Smooth muscle cell (in vitro differentiated cells): ENCODE data around the gene LYVE1. TPM values are rescaled to one million over a fixed set of nuclear protein-coding genes. Genes with fewer than 3 reads are reported as not detected.

Experiments used
- DNase-seq: peaks from one replicate; lab custom pipeline; 2025; ENCODE audit not compliant: unreplicated experiment; lab: John Stamatoyannopoulos, UW
- H2AFZ ChIP-seq: fragments of 200-600 bp; sonication (generic); 2 replicates; pipeline ENCODE4 v1.6.0; 2016; ENCODE audit warnings: antibody characterized with exemption, low read depth, mild to moderate bottlenecking
- H3F3A ChIP-seq: fragments of 200-600 bp; sonication (generic); 2 replicates; pipeline ENCODE4 v1.6.0; 2017; ENCODE audit warnings: antibody characterized with exemption, low read depth
- H3K27ac ChIP-seq: fragments of 200-600 bp; sonication (generic); 2 replicates; pipeline ENCODE4 v1.5.1; 2016; ENCODE audit warnings: low read depth, mild to moderate bottlenecking
- H3K27me3 ChIP-seq: fragments of 200-600 bp; sonication (generic); 2 replicates; pipeline ENCODE4 v1.6.1; 2016; ENCODE audit warnings: low read depth, mild to moderate bottlenecking
- H3K36me3 ChIP-seq: fragments of 200-600 bp; sonication (generic); 2 replicates; pipeline ENCODE4 v1.5.1; 2016; ENCODE audit warnings: low read depth
- H3K4me1 ChIP-seq: fragments of 200-600 bp; sonication (generic); 2 replicates; pipeline ENCODE4 v1.5.1; 2016; ENCODE audit warnings: low read depth
- H3K4me2 ChIP-seq: fragments of 200-600 bp; sonication (generic); 2 replicates; pipeline ENCODE4 v1.6.0; 2016; ENCODE audit warnings: mild to moderate bottlenecking
- H3K4me3 ChIP-seq: fragments of 200-600 bp; sonication (generic); 2 replicates; pipeline ENCODE4 v1.5.1; 2016; ENCODE audit warnings: mild to moderate bottlenecking
- H3K79me2 ChIP-seq: fragments of 200-600 bp; sonication (generic); 2 replicates; pipeline ENCODE4 v1.6.0; 2016; ENCODE audit warnings: low read depth, mild to moderate bottlenecking
- H3K9ac ChIP-seq: fragments of 200-600 bp; sonication (generic); 2 replicates; pipeline ENCODE4 v1.6.0; 2016; ENCODE audit warnings: low read depth
- H3K9me3 ChIP-seq: fragments of 200-600 bp; sonication (generic); replicated peaks from 2 replicates; pipeline ENCODE4 v1.5.1; 2016; ENCODE audit warnings: low read depth
- H4K20me1 ChIP-seq: fragments of 200-600 bp; sonication (generic); 2 replicates; pipeline ENCODE4 v1.6.0; 2016; ENCODE audit warnings: low read depth
- WGBS: methylation state at CpG from one replicate; pipeline ENCODE4 v1.1.7; 2016; ENCODE audit warnings: low lambda C conversion rate; 5-methylcytosine and 5-hydroxymethylcytosine counted together
- polyA plus RNA-seq: library from polyadenylated mRNA; unstranded; fragments of >200 nt; fragmentation: Nextera tagmentation; extraction: Ambion mirVana; gene quantifications from 2 replicates; pipeline ENCODE4 v1.2.1, GENCODE V29; 2016
- total RNA-seq: library from RNA; depleted of rRNA; stranded (reverse); fragments of >200 nt; gene quantifications from 2 replicates; pipeline ENCODE4 v1.2.3, GENCODE V29; 2014
- TF ChIP-seq, protein P1 (sequence below): fragments of 200-600 bp; sonication (generic); IDR thresholded peaks from 2 replicates; pipeline ENCODE4 v1.5.1; 2017; ENCODE audit warnings: borderline replicate concordance, mild to moderate bottlenecking, antibody characterized with exemption; ENCODE audit not compliant: insufficient read depth, poor library complexity, severe bottlenecking

LYVE1 gene
- total and polyA plus RNA-seq, 2 experiments from 2014 or later = not detected

GRCh38 chr11:10561043-10561818 lies 7.2 kb downstream of the LYVE1 start:
- H3K4me3 ChIP-seq = no peak overlapping the region
- no peak overlapping the region for H3K9ac ChIP-seq
- H3F3A ChIP-seq = no peaks in the 10 kb centered on the region
- H3K4me2 ChIP-seq = no peak overlapping the region
- H3K9me3 ChIP-seq = no peaks in the 10 kb centered on the region
- peaks cover 10% of the 10 kb centered on the region for H3K27me3 ChIP-seq
- no peaks in the 10 kb centered on the region for H3K36me3 ChIP-seq
- H3K79me2 ChIP-seq = no peaks in the 10 kb centered on the region
- DNase-seq = no peak
- 91% methylated on average over 3 of the region's 3 CpGs for WGBS
- H2AFZ ChIP-seq = no peak overlapping the region
- no peaks in the 10 kb centered on the region for H3K4me1 ChIP-seq
- TF ChIP-seq, protein P1, sequence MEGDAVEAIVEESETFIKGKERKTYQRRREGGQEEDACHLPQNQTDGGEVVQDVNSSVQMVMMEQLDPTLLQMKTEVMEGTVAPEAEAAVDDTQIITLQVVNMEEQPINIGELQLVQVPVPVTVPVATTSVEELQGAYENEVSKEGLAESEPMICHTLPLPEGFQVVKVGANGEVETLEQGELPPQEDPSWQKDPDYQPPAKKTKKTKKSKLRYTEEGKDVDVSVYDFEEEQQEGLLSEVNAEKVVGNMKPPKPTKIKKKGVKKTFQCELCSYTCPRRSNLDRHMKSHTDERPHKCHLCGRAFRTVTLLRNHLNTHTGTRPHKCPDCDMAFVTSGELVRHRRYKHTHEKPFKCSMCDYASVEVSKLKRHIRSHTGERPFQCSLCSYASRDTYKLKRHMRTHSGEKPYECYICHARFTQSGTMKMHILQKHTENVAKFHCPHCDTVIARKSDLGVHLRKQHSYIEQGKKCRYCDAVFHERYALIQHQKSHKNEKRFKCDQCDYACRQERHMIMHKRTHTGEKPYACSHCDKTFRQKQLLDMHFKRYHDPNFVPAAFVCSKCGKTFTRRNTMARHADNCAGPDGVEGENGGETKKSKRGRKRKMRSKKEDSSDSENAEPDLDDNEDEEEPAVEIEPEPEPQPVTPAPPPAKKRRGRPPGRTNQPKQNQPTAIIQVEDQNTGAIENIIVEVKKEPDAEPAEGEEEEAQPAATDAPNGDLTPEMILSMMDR = no peak
- no peaks in the 10 kb centered on the region for H4K20me1 ChIP-seq
- H3K27ac ChIP-seq = no peak overlapping the region

DNA sequence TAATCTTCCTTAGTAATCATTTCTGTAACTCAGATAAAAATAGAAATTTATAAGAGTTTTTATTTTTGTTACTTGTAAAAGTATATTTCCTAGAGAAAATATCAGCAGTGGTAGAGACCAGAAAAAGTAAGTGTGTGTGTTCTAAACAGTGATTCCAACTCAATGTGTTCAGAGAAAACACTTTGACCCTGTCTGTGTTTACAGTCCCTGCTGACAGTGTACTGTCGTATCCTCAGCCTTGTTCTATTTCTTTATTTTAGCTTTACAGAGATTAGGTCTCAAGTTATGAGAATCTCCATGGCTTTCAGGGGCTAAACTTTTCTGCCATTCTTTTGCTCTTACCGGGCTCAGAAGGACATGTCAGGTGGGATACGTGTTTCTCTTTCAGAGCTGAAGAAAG lies 10.2 kb downstream of the LYVE1 start:
- Histone ChIP-seq H3K27me3 (peaks cover 12% of the 10 kb centered on the region), H3F3A (no peaks in the 10 kb centered on the region), H2AFZ (no peak overlapping the region), H3K4me1 (no peaks in the 10 kb centered on the region), H4K20me1 (no peaks in the 10 kb centered on the region), H3K27ac (no peak overlapping the region), H3K4me3 (no peak overlapping the region), H3K79me2 (no peaks in the 10 kb centered on the region), H3K36me3 (no peaks in the 10 kb centered on the region), H3K4me2 (no peak overlapping the region), H3K9me3 (no peaks in the 10 kb centered on the region), H3K9ac (no peak overlapping the region)
- 89% methylated on average over 3 of the region's 3 CpGs for WGBS
- TF ChIP-seq, protein P1 = no peak
- DNase-seq = no peak

GRCh38 chr11:10556590-10556989 lies 11.9 kb downstream of the LYVE1 start:
- no peaks in the 10 kb centered on the region for H3F3A ChIP-seq
- H3K9ac ChIP-seq = no peak overlapping the region
- H3K79me2 ChIP-seq = no peaks in the 10 kb centered on the region
- no peak overlapping the region for H3K27ac ChIP-seq
- TF ChIP-seq, protein P1 = no peak
- DNase-seq = no peak
- no peak overlapping the region for H3K4me2 ChIP-seq
- no peaks in the 10 kb centered on the region for H3K9me3 ChIP-seq
- H3K4me1 ChIP-seq = no peaks in the 10 kb centered on the region
- no peaks in the 10 kb centered on the region for H4K20me1 ChIP-seq
- no peak overlapping the region for H2AFZ ChIP-seq
- 50% methylated on average over 1 of the region's 1 CpG for WGBS
- H3K36me3 ChIP-seq = no peaks in the 10 kb centered on the region
- H3K4me3 ChIP-seq = no peak overlapping the region
- H3K27me3 ChIP-seq = peaks cover 12% of the 10 kb centered on the region
